Activated CD4-positive, alpha-beta T cell treated with anti-CD3 and anti-CD28 coated beads, Interleukin-2, amount 50 U/mL, for 24 hours (primary cell): ENCODE data around the gene RSPO1.
"Not testable (repeated sequence)": the region's sequence is repeated elsewhere in the genome, so short reads cannot be mapped to it uniquely, and the experiment has no call there.

Experiments used
- DNase-seq, 2 donors: peaks; one replicate each; pipeline ENCODE4 v3.0.0-alpha.2; 2020; ENCODE audit warnings: low read depth in 1 of 2, low spot score in 1 of 2

Gene RSPO1

GRCh38 chr1:37622131-37622530, 12.6 kb downstream of the RSPO1 start:
- no peak for DNase-seq

GRCh38 chr1:37621326-37621870, 13.3 kb downstream of the RSPO1 start:
- no peak for DNase-seq

GRCh38 chr1:37620707-37621106, 14.0 kb downstream of the RSPO1 start:
- DNase-seq, result no peak

- no peak for DNase-seq
Measured at GRCh38 chr1:37616330-37616729, 18.4 kb downstream of the RSPO1 start.

GRCh38 chr1:37614105-37614504, 20.6 kb downstream of the RSPO1 start:
- no peak for DNase-seq

GRCh38 chr1:37612186-37612585, 22.5 kb downstream of the RSPO1 start:
- DNase-seq, result no peak

- no peak for DNase-seq
Measured at GRCh38 chr1:37609994-37610393, 24.7 kb downstream of the RSPO1 start.

- DNase-seq, result no peak
Measured at GRCh38 chr1:37609002-37609401, 25.7 kb downstream of the RSPO1 start.

- DNase-seq, result no peak
Measured at GRCh38 chr1:37606481-37607263, 28.0 kb downstream of the RSPO1 start.

- DNase-seq, result no peak
Measured at GRCh38 chr1:37605806-37606474, 28.8 kb downstream of the RSPO1 start.

- no peak for DNase-seq
Measured at GRCh38 chr1:37605061-37605650, 29.5 kb downstream of the RSPO1 start.

GRCh38 chr1:37602750-37603694, 31.7 kb downstream of the RSPO1 start:
- DNase-seq, result peak in 1 of 2 donors; percentile 24

GRCh38 chr1:37601441-37601840, 33.3 kb downstream of the RSPO1 start:
- DNase-seq, result no peak

- DNase-seq, result no peak
Measured at GRCh38 chr1:37599940-37600339, 34.8 kb downstream of the RSPO1 start.

GRCh38 chr1:37596182-37596667, 38.5 kb downstream of the RSPO1 start:
- no peak for DNase-seq

GRCh38 chr1:37595440-37596181, 39.1 kb downstream of the RSPO1 start, which contains the start of gene GNL2:
Gene GNL2 (minus strand): TSS chr1:37595937. CDS start chr1:37595822, 115 bp downstream.
- DNase-seq, result peak; percentile 90 to 91

- no peak for DNase-seq
Measured at GRCh38 chr1:37593726-37594125, 41.0 kb downstream of the RSPO1 start.

GRCh38 chr1:37588939-37589338, 45.8 kb downstream of the RSPO1 start:
- DNase-seq, result no peak

GRCh38 chr1:37584544-37584943, 50.1 kb downstream of the RSPO1 start:
- DNase-seq, result not testable (repeated sequence)

GRCh38 chr1:37575692-37576091, 59.0 kb downstream of the RSPO1 start:
- DNase-seq, result no peak
